Measurements from ENCODE around the gene METTL25. TPM values are rescaled to one million over a fixed set of nuclear protein-coding genes. Genes with fewer than 3 reads are reported as not detected.

METTL25 gene
- total RNA-seq, 2 donors from 2014 or later: 14.6 to 15.2 TPM

DNA sequence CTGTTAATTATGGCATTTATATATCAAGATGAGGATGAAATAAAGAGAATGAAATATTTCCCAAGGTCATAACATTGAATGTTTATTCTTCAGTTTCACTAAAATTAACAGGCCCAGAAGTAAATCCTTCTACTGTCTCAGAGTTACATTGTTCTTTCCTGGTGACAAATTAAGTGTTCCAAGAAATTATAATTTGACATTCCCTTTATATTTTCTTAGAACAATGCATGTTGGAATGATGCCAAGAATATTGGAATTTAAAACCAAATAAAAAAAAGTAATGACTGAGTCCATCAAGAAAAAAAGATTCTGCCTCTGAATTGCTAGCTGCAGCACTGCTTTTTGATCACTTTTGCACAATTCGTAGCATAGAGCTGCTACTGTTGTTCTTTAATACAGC, 152.1 kb downstream of the METTL25 start:
- DNase-seq: no peak
- intact Hi-C loops (cut with DNase I, micrococcal nuclease): no loop called here
- ATAC-seq: no peak

DNA sequence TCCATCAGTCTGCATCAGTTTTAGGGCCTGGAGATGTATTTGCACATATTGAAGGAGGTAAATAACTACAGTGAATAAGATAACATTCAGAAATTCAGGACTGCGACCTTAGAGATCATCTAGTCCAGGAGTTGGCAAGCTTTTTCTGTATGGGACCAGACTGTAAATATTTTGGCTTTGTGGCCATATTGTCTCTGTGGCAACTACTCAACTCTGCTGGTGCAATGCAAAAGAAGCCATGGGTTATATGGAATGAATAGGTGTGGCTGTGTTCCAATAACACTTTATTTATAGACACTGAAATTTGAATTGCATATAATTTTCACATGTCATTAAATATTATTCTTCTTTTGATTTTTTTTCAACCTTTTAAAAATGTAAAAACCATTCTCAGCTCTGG, 156.6 kb downstream of the METTL25 start:
- ATAC-seq (no peak), DNase-seq (no peak)
- intact Hi-C loops (cut with DNase I, micrococcal nuclease): no loop called here

- intact Hi-C loops (cut with DNase I, micrococcal nuclease): no loop called here
- ATAC-seq (no peak), DNase-seq (no peak)
These were observed 157.3 kb downstream of the METTL25 start for GRCh38 chr12:82515652-82516051.

GRCh38 chr12:82517027-82517426, 158.7 kb downstream of the METTL25 start:
- ATAC-seq: peak; percentile 63
- intact Hi-C loops (cut with DNase I, micrococcal nuclease): no loop called here
- DNase-seq: no peak

- ATAC-seq: no peak
- intact Hi-C loops (cut with DNase I, micrococcal nuclease): no loop called here
- DNase-seq: no peak
These were observed 159.5 kb downstream of the METTL25 start for GRCh38 chr12:82517808-82518207.

DNA sequence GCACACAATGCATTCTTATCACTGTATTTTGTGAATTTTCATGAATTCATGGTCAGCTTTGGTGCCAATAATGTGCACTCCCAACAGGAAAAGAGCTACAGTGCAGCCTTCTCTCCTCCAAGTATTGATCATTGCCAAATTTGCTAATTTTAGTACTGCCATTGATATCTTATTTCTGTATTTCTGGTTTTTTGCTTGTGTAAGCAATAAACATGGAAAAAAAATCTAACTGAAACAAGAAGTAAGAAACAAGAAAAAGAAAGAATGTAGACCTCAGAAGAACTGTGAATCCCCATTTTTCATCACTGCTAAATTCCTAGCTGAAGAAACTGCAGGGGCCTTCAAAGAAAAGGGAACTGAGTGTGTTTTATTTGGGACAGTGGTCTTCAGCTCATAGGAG, 161.2 kb downstream of the METTL25 start:
- DNase-seq (no peak), ATAC-seq (no peak)
- intact Hi-C loops (cut with DNase I, micrococcal nuclease): no loop called here

GRCh38 chr12:82522285-82522684, 164.0 kb downstream of the METTL25 start:
- ATAC-seq: no peak

DNA sequence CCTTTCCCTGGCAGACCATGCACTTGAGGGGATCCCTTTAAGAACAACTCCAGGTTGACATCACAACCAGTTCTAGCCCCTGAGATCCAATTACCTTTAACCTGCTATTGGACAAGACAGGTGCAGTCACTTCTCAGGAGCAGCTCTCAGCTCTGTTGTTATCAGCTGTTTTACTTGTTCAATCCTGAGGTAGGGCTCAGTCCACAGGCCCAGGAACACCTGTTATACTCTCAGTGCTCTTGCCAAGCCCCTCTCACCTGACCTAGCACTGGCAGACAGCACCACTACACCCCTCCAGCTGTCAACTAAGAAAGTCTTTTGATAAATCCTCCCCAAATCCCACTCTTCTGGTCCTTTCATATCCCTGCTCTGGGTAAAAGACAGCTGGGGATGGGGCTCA, 164.4 kb downstream of the METTL25 start:
- DNase-seq (no peak), ATAC-seq (no peak)
- intact Hi-C loops (cut with DNase I, micrococcal nuclease): loop anchor here in 1 of 2 donors (10.0 kb wide), 1 partner anchor 1982 kb away; no protein-coding TSS in a partner anchor

More at GRCh38 chr12:82522285-82522684, 164.0 kb downstream of the METTL25 start:
- intact Hi-C loops (cut with DNase I, micrococcal nuclease): loop anchor here in 1 of 2 donors (10.0 kb wide), 1 partner anchor 1983 kb away; no protein-coding TSS in a partner anchor
- no peak for DNase-seq

GRCh38 chr12:82523996-82524395, 165.7 kb downstream of the METTL25 start:
- no peak for DNase-seq
- intact Hi-C loops (cut with DNase I, micrococcal nuclease): loop anchor here in 1 of 2 donors (10.0 kb wide), 1 partner anchor 1981 kb away; no protein-coding TSS in a partner anchor
- peak; percentile 86 for ATAC-seq

- DNase-seq (no peak), ATAC-seq (no peak)
- intact Hi-C loops (cut with DNase I, micrococcal nuclease): loop anchor here in 1 of 2 donors (10.0 kb wide), 1 partner anchor 1980 kb away; no protein-coding TSS in a partner anchor
These were observed 166.3 kb downstream of the METTL25 start for GRCh38 chr12:82524641-82525040.

- intact Hi-C loops (cut with DNase I, micrococcal nuclease): loop anchor here in 1 of 2 donors (10.0 kb wide), 1 partner anchor 1979 kb away; no protein-coding TSS in a partner anchor
- no peak for ATAC-seq
- no peak for DNase-seq
These were observed 167.3 kb downstream of the METTL25 start for GRCh38 chr12:82525616-82526015.

GRCh38 chr12:82527165-82527780, 168.9 kb downstream of the METTL25 start:
- intact Hi-C loops (cut with DNase I, micrococcal nuclease): loop anchor here in 1 of 2 donors (10.0 kb wide), 1 partner anchor 1978 kb away; no protein-coding TSS in a partner anchor
- peak in 1 of 2 donors; percentile 14 for DNase-seq
- ATAC-seq: peak; percentile 64

Other genes starting within 250 kb of the METTL25 start
- 10 to 100 TPM; 22.7 to 24.2 TPM for gene CCDC59, start 142 bp upstream of the METTL25 start, total RNA-seq

All from left colon (tissue), 2 donors.